A549 treated with dexamethasone at 1 μM for 4 hours (cell line): Measurements from ENCODE around the gene KCTD17. TPM values are rescaled to one million over a fixed set of nuclear protein-coding genes. Genes with fewer than 3 reads are reported as not detected.

Source experiments
- total RNA-seq: library from RNA; stranded (reverse); fragments of 200-300 nt; extraction: Qiagen RNA extraction; gene quantifications from 5 replicates; pipeline ENCODE4 v1.2.3, GENCODE V29; 2022

KCTD17 gene, protein sequence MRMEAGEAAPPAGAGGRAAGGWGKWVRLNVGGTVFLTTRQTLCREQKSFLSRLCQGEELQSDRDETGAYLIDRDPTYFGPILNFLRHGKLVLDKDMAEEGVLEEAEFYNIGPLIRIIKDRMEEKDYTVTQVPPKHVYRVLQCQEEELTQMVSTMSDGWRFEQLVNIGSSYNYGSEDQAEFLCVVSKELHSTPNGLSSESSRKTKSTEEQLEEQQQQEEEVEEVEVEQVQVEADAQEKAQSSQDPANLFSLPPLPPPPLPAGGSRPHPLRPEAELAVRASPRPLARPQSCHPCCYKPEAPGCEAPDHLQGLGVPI
- 20.0 to 27.7 TPM (median 26.7 TPM) in 5 replicates for total RNA-seq

DNA sequence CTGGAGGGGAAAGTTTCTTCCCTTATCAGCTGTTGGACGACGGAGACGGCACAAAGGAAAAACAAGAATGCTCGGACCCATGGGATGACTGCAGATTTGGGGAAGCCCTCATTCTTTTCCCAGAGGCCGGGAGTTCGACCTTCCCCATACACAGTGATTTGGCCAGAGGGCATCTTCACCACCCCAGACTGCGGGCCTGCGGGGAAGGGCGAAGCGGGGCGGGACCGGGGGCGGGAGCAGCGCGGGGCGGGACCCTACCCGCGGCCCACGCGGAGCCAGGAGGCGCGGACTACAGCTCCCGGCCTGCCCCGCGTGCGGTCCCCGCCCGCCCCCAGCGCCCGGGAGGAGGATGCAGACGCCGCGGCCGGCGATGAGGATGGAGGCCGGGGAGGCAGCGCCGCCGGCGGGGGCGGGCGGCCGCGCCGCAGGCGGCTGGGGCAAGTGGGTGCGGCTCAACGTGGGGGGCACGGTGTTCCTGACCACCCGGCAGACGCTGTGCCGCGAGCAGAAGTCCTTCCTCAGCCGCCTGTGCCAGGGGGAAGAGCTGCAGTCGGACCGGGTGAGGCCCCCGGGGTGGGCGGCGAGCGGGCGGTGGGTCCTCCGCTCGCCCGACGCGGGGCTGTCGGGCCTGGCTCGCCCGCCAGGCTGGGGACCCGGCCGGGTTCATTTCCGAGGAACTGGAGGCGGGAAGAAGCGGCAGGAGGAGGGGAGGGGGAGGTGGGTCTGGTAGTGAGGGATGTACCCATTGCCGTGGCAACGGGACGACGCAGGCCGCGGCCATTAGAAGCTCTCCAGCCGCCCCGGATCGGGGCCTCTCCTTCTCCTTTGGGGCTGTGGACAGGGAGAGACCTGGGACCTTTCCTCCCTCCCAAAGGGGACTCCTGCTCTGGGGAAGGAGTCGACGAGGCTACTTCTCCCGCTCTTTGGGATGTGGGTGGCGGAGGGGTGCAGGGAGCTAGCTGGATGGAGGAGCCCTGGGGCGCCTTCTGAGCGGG, at the start of gene KCTD17:
TSS of gene KCTD17 (plus strand) at position 352 of the 995 bp plus-strand sequence. CDS start at position 371, 19 bp downstream.

DNA sequence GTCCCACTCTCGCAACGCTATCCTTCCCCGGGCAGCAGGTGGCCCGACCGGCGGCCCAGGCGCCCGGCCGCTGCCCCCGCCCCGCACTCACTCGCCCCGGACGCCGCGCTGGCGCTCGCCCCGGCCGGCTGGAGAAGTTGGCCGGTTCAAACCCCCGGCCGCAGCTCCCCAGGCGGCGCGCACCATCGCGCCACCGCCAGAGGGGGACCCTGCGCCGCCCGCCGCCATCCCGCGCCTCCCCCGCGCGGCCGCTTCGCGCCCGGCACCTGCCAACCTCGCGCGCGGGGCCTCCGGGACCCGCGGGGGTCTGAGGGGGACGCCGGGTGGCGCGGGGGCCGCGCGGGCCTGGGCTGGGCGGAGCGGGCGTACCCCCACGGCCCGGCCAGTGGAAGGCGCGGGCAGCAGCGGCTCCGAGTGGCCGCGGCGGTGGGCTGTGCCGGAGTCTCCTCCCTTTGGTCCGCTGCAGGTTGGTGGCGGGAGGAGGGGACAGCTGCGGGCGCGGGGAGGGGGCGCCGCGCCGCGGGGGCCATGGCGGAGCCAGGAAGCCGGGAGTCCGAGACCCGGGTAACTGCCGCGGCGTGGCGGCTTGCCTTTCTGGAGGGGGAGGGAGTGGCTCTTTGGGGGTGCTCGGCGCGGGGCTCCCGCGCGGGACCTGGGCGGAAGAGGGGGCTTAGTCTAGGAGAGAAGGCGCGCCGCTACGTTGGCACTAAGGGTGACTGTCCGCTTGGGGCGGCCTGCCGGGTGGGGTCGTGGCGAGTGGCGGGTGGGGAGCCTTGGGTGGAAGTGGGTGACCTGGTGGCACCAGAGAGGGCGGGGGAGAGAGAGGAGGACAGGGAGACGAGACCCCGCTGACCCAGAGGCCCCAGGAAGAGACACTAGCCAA, 32.0 kb upstream of the KCTD17 start, which contains the start of the genes MPST and TST:
TSS of gene MPST (plus strand) at position 434 of the 883 bp plus-strand sequence. CDS start at position 529, 95 bp downstream.
TSS of gene TST (minus strand) at position 139 of the 883 bp plus-strand sequence. CDS start 715 bp downstream, outside the sequence.

DNA sequence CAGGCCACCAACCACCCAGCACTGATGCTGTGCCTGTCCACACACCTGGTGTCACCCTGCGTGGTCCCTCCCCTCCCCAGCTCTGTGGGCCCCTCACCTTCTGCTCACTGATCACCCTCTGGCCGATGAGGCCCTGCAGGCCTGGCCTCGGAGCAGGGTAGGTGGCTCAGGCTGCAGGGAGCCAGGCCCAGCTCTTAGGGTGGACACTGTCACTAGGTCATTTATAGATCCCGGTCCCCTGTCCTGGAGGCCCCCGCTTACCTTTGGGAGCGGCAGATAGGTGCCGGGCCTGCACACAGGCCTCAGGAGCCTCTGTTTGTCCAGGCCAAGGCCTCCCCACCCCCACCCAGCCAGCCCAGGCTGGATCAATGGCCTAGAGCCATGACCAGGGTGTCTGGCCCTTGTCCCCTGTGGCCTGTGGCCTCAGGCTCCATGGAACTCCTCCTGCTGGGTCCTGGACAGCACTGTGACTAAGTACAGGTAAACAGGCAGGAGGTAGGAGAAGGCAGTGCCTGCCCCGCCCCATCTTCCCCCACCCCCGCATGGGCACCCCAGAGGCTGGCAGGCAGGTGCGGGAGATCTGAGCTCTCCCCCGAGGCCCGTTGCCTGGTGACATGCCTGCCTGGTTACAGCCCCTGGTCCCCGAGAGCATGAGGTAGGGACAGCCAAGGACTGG, 57.8 kb downstream of the KCTD17 start, which contains the start of gene TMPRSS6:
TSS of gene TMPRSS6 (minus strand) at position 472 of the 676 bp plus-strand sequence. CDS start 6,296 bp downstream, outside the sequence.

Other genes starting within 250 kb of the KCTD17 start
- not detected in 5 replicates for gene PVALB, start 234.7 kb upstream of the KCTD17 start, total RNA-seq
- gene NCF4, start 190.7 kb upstream of the KCTD17 start, total RNA-seq = 0.11 to 0.13 TPM in 2 of 5 replicates, not detected in the others
- gene CSF2RB, start 138.1 kb upstream of the KCTD17 start, total RNA-seq = 0.01 TPM in 1 of 5 replicates, not detected in the others
- 43.7 to 52.8 TPM (median 48.8 TPM) in 5 replicates for gene TST, start 32.3 kb upstream of the KCTD17 start, total RNA-seq
- gene MPST, start 32.0 kb upstream of the KCTD17 start, total RNA-seq = 44.5 to 72.8 TPM (median 66.2 TPM) in 5 replicates
- gene TMPRSS6, start 58.0 kb downstream of the KCTD17 start, total RNA-seq = 0.02 to 0.04 TPM in 2 of 5 replicates, not detected in the others
- gene IL2RB, start 98.2 kb downstream of the KCTD17 start, total RNA-seq = 0.02 to 0.13 TPM (median 0.08 TPM) in 5 replicates
- gene C1QTNF6, start 136.5 kb downstream of the KCTD17 start, total RNA-seq = 6.6 to 12.4 TPM (median 10.8 TPM) in 5 replicates
- 0.02 TPM in 1 of 5 replicates, not detected in the others for gene SSTR3, start 160.7 kb downstream of the KCTD17 start, total RNA-seq
- 0.06 to 0.28 TPM (median 0.15 TPM) in 4 of 5 replicates, not detected in the other for gene RAC2, start 192.5 kb downstream of the KCTD17 start, total RNA-seq
- 0.63 to 1.2 TPM (median 0.90 TPM) in 5 replicates for gene CYTH4, start 230.8 kb downstream of the KCTD17 start, total RNA-seq